HG02571 (cell line): ENCODE results near the gene PIK3R6.

Source experiments
- ATAC-seq: cut with Tn5 transposase; IDR thresholded peaks from one replicate; pipeline ENCODE4 v1.9.1; 2021; ENCODE audit warnings: mild to moderate bottlenecking, moderate library complexity; ENCODE audit not compliant: unreplicated experiment

The PIK3R6 gene

DNA sequence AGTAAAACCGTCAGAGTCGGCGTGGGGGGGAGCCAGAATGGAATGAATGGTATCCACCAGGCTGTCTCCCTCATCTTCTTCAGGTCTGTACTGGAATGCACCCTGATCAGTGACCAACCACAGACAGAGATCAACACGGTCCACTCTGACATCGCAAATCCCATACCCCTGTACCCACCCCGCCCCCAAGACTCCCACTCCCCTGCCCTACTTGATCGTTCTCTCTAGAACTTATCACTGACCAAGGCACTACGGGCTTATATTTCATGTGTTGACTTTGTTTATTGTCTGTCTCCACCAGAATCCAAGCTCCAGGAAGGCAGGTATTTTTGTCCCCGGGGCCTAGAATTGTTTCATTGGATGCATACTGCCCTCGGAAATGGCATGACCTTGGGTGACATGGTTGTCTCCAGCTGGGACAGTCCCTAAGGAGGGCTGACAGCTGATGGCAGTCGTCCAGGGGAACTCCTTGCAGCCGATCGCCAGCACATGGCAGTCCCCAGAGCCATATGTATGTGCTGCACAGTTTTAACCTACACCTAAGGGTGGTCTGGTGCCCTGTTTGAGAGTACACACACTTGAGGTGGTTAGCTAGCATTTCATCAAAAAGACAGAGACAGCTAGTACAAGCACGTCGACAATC is 67.8 kb downstream of the PIK3R6 start:
- no peak for ATAC-seq

DNA sequence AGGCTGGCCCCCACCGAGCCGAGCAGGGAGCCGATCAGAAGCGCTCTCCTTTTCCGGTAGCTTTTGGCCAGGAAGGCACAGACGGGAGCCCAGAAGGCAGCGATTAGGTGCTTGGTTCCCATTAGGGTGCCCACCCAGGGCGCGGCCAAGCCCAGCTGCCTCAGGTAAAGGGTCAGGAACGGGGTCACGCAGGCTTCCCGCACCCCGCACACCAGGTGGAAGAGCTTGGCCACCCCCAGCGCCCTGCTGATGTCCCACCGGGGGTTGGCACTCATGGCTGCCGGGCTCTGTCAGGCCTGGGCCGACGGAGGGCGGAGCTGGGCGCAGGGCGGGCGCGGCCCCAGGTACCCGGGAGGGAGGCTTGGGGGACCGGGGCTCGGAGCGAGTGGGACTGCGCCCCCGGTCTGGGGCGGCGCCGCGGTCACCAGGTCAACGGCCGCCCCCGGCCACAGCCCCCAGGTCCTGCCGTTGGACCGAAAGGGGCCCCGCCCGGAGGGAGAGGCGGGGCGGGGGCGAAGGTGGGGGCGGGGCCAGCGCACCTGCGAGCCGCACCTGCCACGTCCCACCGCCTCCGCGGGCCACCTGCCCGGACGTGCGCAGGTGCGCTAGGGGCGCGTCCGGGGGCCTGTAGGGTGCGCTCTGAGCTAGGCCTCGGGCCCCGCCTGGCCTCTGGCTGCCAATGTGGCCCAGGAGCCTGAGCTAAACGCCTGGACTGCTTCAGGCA is 68.5 kb downstream of the PIK3R6 start, which contains the start of gene MFSD6L:
TSS of gene MFSD6L (minus strand) at position 520 of the 724 bp plus-strand sequence. CDS start at position 275, 245 bp downstream.
- ATAC-seq: no peak

DNA sequence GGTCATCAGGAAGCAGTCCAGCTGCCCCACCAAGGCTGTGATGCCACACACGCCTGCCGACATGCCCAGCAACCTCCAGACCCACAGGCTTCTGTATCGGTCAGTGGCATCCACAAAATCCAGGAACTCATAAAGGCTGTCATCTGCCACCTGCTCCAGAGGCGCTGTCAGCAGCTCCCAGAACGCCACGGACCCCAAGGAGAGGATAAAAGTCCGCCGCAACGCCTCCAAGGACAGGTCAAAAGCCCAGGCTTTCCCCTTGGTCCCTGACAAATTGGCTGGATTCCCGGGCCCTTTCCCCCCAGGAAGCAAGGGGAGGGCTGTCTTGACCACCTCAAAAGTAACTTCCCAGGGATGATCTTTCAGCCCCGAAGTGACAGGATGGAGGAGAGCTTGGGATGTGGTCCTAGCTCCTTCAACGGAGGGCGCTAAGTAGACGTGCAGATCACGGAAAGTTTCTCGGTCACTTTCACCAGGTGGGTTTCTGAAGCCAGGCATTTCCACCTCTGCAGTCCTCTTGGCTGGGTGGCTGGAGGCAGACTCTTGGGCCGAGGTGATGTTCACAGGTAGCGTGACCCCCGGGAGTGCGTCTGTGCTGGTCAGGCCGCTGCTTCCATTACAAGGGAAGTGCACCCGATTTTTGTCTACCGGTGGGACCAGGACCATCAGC is 69.2 kb downstream of the PIK3R6 start:
- no peak for ATAC-seq

DNA sequence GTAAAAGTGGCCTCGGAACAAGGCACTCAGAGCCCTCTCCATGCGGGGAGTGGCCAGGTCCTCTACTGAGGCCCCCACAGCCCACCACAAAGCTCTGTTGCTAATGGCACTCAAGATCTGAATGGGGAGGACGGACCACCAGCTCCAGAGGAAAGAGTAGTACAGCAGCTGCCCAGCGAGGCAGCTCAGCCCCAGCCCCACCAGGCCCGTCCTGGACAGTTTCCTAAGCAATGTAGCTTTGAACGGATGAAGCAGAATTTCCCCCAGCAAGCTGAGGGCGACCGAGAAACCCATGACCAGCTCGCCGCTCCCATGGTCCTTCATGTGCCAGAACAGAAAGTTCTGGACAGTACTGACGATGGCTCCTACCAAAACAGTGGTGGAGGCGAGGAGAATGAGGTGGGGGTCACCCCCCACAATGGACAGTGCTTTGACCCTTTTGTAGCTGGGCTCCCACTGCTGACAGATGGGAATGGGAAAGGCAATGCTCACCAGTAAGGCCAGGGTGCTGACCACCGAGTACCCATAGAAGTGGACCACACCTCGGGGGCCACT is 69.8 kb downstream of the PIK3R6 start:
- ATAC-seq: no peak

DNA sequence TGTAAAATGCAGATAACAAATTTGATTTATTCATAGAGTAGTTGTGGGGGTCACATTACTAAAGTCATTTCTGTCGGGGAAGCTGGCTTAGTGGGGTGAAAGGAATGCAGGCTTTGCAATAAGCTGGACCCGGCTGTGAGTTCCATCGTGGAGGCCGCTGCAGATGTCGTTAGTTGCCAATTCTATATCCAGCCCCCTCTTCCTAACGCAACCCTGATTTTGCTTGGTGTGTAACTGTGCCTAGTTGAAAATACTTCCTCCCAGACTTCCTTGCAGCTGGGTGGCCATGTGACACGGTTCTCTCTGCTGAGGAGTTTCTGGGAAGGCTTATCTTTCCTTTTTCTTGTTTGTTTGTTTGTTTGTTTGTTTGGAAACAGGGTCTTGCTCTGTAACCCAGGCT is 72.8 kb downstream of the PIK3R6 start:
- ATAC-seq: no peak

DNA sequence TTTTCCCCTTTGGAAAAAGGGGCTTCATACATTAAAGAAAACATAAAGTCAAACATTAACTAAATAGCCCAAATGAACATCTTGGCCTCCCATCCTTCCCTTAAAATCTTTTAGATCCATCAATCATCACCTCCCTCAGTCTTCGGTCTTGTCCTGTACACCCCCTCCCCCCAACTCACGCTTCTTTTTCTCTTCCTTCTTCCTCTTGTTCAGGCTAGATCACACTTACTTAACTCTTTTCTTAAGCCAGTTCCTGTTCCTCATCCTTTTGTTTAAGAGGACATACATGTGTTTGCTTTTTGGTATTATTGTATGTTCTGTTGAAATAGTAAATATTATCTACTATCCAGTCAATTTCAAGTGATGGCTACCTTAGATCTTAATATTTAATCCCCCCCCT is 73.8 kb downstream of the PIK3R6 start:
- no peak for ATAC-seq

DNA sequence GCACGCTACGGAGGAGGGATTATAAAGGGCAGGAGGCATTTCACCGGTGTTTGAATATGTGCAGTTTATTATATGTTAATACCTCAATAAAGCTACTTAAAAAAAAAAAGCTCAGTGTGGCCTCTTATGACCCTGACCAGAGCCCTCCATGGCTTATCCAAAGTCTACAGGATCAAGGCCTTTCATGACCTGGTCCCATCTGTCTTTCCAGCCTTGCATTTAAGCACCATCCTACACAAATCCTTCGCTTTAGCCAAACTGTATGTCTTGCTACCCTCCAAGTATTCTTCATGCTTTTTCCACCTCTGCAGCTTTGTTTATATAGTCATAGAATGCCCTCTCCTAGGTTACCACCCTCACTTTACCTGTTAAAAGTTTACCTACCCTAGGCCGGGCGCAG is 74.8 kb downstream of the PIK3R6 start:
- ATAC-seq: no peak

DNA sequence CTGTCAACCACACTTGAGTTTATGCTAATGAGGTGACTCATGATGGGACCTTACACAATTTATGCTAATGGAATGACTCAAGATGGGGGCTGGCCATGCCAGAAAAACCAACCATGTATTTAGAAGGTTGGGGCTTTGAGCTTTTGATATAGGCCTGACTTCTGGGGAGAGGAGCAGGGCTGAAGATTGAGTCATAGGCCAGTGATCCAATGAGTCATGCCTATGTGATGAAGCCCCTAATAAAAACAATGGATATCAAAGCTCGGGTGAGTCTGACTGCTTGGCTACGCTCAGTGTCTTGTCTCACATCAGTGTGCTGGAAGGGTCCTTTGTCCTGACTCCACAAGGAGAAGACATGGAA is 75.6 kb downstream of the PIK3R6 start:
- ATAC-seq: no peak

DNA sequence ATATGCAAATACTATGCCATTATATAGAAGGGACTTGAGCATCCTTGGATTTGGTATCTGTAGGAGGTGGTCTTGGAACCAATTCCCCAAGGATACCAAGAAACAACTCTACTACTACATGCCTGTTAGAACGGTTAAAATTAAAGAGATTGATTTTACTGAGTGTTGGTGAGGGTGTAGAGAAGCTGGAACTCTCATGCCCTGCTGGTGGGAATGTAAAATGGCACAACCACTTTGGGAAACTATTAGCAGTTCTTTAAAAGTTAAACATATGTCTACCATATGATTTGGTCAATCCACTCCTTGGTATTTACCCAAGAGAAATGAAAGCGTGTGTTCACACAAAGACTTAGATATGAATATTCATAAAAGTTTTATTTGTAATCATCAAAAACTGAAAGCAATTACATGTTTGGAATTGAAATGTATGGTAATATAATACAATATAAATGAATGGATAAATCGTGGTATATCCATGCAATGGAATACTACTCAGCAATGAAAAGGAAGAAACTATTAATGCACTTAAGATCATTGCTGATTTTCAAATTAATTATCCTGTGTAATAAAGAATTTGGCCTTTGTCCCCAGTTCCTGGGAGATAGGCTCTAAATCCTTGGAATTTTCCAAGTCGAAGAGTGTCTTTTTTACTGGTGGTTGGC is 76.1 kb downstream of the PIK3R6 start:
- no peak for ATAC-seq

DNA sequence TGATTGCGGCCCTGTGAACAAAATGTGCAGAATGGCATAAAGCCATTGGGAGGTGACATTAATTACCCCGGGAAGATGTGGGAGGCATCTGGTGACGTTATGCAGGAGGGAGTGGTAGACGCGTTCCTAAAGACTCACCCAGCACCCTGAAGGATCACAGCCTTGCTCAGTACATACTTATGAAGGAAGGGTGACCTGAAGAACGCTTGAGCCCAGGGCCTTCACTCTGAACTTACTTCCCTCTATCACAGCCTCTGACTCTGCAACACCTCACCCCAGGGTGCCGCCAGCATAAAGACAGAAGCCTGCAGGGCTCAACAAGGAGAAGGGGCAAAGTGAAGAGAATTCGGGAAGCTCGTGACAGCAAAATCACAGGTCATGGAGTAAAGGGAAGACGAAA is 77.7 kb downstream of the PIK3R6 start:
- no peak for ATAC-seq

DNA sequence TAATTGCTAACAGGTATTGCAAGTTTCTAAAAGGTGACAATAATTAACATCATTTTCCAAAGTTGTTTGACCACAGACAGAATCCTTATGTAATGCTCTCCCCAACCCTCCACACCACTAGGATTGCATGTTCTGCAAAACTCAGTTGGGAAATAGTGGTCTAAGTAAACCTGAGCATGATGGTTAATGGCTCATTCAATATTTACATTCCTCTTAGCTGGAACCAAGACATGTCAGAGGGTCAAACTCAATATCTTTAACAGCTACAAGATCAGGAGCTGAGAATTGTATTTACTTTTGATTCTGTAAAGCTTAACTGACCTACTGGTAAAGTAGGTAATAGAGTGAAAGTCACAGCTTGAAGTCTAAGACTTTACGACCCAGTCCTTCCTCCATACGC is 78.5 kb downstream of the PIK3R6 start:
- ATAC-seq: no peak

DNA sequence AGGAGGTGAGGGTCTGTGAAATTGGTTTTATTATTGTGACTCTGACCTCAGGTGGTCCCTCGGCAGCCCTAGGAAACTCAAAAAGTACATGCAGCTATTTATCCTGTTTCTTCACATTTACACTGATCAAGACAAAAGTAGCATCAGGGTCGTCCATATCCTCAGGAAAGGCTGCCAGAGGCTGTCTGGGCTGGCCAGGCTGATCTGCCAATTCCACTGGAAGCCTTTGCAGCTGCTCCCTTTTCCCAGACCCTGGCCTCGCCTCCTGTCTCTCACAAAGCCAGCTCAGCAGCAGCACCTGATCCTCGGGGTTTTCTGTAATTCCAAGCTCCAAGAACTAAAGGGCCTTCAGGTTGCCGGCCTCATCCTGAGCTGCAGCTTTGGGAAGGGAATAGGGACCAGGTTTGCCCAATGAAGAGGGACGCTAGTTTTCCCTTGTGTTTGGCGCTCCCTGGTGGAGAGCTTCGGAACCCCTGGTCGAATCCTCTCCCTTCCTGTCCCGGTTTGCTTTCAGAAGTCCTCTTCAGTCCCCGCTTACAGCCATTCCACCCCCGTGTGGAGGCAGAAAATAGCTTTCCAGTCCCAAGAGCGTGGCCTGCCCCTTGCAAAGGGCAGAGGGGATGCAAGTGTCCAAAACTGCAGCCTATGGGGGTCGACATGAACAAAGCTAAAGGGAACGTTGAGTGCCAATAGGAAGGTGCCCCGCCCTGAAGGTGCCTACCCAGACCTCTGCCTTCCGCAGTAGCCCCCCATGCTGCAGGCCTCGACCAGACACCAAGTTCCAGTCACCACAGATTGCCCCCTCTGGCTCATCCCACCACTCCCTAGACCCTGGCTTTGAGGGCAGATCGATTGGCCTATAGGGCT is 81.7 kb downstream of the PIK3R6 start:
- no peak for ATAC-seq

DNA sequence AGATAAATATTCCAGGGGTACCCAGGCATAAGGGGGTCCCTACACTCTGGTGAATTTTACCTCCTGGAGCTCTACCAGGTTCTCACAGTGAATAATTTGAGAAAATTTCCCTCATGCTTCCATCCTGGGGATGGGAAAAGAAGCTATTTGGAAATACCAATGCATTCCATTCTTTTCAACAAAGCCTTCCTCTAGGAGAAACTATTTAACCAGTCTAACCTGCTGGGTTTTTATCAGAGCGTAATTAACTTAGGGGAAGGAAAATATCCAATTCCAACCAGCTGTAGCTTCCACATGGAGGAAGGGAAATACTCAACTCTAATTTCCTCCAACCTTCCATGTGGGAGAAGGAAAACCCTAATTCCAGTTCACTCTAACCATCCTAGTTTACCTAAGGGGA is 85.3 kb downstream of the PIK3R6 start:
- no peak for ATAC-seq

DNA sequence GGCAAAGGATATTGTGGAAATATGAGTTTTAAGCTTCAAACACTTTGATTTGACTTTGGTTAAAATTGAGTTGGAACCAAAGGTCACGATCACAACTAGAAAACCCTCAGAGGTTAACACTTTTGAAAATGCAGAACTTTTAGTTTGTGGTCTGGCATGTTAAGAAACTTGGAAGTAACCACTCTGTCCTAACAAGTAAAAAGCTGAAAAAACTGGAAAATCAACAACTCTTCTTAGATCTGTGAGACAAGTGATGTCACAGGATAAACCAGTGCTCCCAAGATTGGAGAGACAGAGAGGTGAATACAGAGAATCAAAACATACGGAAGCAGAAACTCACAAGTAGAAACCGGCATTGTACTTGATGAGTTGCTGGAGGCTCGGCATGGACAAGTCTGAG is 85.7 kb downstream of the PIK3R6 start:
- no peak for ATAC-seq

DNA sequence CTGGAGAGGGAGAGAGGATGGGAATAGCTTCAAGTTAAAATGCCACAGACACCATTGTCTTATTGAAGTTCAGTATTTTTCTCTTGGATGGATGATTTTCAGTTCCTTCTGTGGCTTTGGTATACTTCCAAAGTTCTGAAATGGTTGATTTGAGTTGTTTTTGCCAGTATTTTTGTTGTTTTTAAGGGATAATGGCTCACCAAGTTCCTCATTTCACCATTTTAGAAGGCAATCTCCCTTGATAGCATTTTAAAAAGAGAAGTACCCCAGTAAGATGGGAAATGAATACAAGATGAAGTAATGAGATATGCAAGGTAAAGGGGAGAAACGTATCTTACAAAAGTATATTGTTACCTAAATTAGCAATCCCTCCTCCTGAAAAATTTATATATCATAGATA is 90.6 kb downstream of the PIK3R6 start:
- no peak for ATAC-seq

DNA sequence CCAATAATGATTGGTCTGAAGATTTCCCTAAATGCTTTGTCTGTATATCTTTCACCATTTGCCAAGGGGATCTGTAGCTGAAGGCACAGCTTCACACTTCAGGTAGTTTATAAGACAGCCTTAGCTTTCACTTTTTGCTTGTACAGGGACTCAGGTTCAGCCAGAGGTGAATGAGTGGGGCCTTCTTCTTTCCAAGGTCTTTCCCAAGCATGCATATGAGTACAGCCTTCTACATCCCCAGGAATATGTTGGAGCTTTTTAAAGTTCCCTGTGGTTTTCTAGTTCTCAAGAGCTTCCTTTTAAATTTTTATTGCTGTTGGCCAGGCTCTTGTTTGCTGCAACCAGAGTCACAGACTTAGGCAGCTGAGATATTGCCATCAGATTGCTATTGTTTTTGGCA is 91.2 kb downstream of the PIK3R6 start:
- ATAC-seq: no peak

DNA sequence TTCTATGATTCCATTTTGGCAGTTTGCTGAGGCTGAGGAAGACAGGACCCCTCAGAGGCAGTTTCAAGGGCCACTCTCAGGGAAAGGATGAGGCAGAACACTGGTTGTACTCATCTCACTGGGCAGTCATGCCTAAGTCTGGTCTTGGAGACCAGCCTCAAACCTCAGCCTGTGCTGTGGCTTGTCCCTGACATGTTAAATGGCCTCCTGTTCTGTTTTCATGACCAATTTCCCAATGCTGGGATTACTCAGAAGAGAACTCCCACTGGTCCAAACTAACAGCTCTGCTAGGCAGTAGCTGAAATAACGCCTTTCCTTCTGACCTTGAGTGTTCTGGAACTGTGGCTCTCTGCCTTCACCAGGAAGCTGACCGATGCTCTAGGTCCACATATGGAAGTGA is 100.7 kb downstream of the PIK3R6 start:
- ATAC-seq: no peak

DNA sequence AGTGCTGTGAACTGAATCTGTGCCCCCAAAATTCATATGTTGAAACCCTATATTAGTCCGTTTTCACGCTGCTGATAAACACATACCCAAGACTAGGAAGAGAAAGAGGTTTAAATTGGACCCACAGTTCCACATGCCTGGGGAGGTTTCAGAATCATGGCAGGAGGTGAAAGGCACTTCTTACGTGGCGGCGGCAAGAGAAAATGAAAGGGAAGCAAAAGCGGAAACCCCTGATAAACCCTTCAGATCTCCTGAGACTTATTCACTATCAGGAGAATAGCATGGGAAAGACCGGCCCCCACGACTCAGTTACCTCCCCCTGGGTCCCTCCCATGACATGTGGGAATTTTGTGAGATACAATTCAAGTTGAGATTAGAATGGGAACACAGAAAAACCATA is 105.5 kb downstream of the PIK3R6 start:
- no peak for ATAC-seq

DNA sequence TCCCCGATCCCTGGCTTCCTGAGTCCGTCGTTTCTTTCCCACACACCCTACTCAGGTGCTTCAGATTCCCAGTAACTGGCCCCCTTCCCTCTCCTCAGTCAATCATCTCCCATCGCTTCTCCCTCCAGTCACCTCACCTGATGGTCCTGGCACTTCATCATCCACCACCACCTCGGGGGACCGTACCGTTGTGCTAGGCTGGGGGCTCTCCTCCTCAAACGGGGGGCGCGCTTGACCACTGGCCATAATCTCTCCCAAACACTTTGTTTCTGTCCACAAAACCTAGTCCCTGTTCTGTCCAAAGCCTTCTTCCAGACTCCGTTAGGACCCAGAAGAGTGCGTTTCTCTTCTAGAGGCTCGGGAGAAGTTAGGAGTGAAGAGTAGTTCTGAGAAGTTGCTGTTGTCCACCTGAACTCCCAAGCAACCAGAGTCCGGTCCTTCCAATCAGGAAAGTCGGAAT is 109.3 kb downstream of the PIK3R6 start, which contains the start of gene SPDYE4:
TSS of gene SPDYE4 (minus strand) at position 410 of the 460 bp plus-strand sequence. CDS start at position 246, 164 bp downstream.
- ATAC-seq: no peak

DNA sequence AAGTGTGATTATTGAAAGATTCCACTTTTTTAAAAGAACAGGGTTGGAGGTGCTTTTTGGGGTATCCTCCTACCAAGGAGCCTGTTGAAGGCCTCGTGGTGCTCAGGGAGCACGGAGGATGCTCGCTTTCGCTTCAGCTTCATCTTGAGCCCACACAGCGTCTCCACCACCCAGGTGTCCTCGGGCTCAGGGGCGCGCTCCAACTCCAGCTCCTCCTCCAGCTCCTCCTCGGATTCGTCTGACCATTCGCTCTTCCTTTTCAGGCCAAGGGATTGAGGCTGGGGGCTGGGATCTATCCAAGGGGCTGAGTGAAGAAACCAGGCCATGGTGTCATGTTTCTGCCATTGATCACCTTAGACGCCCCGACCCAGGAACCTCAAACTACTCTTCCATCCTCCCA is 110.3 kb downstream of the PIK3R6 start:
- ATAC-seq: no peak
